Stimulated activated naive CD4-positive, alpha-beta T cell treated with Interleukin-2 at 50 U/mL for 16 hours (primary cell): ENCODE measurements around the gene UBL7.
"Not testable (repeated sequence)": the region's sequence is repeated elsewhere in the genome, so short reads cannot be mapped to it uniquely, and the experiment has no call there.

ENCODE experiments used
- DNase-seq: peaks from one replicate; lab custom pipeline; 2025; lab: John Stamatoyannopoulos, UW

UBL7 gene

GRCh38 chr15:74463634-74464033, 2.7 kb upstream of the UBL7 start:
- no peak for DNase-seq

DNA sequence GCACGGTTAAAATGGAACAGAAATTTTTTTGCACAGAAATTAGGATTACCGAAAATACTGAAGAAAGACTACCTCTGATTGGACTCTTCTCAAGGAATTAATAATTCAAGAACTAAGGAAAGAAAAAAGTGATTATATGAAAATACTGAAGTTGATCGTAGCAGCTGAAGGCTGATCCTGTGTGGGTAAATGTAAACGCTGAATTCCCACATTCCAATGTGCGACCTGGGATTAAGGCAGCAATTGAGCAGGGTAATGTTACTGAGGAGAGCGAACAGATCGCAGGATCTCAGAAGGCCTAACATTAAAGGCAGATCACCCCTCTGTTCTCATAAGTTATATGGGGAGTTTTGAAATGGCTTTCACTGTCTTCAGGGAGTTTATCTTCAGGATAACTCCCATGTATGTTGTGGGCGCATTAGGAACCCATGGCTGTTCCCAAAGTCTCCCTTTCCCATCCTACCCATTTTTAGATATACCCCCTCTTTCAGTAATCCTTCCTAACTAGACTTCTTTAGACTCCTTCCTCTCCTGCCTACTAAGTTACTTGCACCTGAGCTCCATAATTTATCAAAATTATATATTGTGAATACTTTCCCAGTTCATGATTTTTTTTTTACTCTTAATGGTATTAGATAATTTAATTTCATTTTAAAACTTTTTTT, 1.0 kb upstream of the UBL7 start:
- no peak for DNase-seq

- no peak for DNase-seq
Observed at GRCh38 chr15:74460298-74460697, 662 bp downstream of the UBL7 start.

DNA sequence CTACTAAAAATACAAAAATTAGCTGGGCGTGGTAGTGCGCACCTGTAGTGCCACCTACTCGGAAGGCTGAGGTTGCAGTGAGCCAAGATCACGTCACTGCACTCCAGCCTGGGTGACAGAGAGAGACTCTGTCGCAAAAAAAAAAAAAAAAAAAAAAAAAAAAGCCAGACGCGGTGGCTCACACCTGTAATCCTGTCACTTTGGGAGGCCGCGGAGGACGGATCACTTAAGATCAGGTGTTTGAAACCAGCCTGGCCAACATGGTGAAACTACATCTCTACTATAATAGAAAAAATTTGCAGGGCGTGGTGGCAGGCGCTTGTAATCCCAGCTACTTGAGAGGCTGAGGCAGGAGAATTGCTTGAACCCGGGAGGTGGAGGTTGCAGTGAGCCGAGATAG, 1.2 kb downstream of the UBL7 start:
- DNase-seq = not testable (repeated sequence)

- DNase-seq = no peak
Observed at GRCh38 chr15:74458473-74458872, 2.5 kb downstream of the UBL7 start.

DNA sequence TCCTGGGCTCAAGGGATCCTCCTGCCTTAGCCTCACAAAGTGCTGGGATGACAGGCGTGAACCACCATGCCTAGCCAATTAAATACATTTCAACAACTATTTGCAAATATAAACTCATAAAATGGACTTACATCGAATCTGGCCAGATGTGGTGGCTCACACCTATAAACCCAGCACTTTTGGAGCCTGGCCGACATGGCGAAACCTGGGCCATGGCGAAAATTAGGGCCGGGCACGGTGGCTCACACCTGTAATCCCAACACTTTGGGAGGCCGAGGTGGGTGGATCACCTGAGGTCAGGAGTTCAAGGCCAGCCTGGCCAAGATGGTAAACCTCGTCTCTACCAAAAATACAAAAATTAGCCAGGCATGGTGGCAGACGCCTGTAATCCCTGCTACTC, 3.9 kb downstream of the UBL7 start:
- DNase-seq = not testable (repeated sequence)

DNA sequence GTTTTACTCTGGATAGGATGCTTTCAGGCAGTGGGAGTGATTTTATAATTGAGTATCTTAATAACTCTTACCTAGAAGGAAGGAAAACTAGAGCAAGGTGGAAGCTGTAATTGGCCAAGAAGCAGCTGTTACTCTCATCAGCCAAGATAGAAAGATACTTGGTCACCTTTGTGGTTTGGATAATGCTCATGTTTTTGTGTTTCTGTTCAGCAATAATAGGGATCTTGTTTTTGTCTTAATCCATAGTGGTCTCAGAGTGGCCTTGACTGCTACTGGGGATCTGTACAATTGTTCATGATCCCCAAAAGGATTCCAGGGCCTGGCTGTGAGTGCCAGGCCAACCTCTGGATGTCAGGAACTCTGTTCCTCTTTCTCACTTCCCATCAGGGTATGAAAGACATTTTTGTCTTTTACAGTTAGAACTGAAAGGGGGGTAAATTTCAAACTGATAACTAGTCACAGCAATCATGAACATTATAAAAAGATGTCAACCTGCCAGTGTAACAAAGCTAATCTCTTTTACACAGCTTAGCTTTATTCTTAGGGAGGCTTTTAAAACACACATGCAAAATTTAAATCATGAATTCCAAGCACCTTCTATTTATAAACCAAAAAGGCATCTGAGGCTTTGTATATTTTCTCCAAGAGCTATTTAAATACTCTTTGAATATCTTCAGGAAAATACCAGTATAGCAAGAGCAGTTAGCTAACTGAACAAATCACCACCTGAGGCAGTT, 6.0 kb downstream of the UBL7 start:
- DNase-seq = no peak

- DNase-seq = no peak
Observed at GRCh38 chr15:74453925-74454763, 6.8 kb downstream of the UBL7 start.

DNA sequence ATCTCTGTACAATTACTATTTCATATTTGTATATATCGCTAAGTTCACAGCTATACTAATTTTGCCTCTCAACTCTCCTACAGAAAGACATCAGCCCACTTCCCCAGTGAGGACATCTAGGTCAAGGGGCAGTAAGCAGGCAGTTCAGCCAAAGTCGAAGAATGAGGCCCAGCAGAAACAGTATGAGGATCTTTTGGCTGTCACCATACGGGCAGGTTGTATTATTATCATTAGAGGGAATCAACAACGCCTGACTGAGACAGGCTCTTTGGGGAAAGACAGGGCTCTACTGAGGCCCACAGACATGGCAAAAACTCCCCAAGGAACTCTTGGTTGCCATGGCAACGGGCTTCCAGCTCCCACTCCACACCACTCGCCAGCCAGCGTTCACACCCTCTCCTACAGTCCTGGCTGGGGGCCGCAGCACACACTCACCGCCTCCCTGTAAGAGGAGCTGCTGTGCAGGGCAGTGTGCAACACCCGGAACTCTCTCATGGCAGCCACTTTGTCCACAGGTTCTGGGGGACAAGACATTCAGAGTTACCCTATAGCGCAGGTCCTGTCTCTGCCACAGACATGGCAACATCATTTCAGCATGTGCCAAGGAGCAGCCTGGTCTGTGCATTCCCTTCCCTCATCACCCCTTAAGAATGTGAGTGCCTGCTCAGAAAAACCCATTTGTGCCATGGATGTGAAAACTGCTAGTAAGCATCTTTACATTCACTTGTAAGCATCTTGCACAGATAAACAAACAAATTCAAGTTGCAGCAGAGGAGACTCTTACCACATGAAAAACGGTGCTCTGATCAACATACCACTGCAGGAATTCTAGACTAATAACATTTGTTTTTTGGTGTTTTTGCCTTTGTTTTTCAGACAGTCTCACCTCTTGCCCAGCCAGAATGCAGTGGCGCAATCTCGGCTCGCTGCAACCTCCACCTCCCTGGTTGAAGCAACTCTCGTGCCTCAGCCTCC, 8.8 kb downstream of the UBL7 start:
- no peak for DNase-seq

DNA sequence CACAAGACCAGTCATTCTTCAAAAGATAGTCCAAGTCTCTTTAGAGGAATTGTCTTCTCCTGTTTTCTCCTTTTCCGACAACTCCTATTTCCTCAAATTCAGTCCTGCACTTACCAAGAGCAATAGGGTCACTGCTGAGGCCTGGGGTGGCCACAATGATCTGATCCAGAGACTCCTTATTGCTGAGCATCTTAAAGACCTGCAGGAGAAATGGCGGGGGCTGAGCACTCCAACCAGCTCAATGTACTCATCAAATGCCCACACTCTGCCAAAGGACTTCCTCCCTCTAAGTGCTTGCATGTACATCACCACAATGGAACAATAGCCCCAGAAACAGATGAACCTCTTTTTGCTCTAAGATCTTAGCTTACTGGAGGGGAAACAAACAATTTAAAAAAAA, 9.6 kb downstream of the UBL7 start:
- DNase-seq = no peak

GRCh38 chr15:74449643-74450205, 11.2 kb downstream of the UBL7 start:
- no peak for DNase-seq

DNA sequence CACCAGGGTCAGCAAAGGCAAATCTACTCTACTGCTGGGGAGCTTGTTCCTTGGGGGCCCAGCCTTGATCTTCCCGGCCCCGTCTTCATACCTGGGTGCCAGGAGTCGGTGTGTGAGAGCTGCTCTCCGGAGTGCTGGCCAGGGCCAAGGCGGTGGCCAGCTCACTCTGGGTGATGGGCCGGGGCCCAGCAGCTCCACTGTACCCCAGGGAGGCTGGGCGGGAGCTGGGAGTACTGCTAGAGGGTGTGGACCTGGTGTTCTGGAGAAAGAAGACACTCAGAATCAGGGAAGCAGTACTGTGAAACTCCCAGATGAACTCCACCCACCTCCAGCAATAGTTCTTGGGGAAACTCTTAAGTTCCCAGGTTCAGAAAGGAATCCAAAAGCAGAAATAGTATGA, 11.9 kb downstream of the UBL7 start:
- no peak for DNase-seq

DNA sequence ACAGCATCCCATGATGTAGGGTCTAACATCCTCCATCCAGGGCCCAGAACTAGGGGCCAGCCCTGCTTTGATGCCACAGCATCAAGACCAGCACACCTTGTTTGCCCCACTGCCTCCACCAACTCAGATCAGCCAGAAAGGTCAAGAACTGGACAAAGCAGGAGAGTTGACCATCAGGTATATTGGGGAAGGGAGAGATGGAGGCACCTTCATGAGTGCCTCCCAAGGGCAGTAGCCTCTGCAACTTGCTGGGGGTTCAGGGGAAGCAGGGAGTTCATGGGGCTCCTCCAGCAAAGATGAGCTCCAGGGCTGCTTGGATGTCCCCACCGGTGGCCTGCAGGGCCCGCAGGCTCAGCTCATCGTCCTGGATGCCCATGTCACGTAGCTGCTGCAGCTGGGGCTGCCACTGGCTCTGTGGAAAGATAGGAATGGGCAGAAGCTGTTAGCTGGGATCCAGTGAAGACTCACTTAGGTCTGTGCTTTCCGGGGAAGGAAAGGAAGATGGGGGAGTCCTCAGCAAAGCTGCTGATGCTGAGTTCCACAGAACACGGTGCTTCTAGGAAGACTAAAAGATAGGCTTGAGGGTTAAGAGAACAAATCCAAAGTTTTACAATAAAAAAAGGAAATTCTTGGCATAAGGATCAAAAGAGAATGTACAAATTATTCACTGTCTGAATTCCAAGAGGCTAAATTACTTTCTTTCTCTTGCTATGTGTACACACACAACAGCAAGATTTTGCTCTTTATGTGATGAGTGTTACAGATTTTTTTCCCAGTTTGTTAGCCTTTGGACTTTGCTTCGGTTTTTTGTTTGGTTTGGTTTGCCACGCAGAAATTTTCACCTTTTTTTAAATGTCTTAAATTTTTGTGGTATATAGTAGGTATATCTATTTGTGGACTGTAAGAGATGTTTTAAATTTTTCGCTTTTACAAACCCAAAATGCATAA, 14.9 kb downstream of the UBL7 start:
- DNase-seq = no peak

DNA sequence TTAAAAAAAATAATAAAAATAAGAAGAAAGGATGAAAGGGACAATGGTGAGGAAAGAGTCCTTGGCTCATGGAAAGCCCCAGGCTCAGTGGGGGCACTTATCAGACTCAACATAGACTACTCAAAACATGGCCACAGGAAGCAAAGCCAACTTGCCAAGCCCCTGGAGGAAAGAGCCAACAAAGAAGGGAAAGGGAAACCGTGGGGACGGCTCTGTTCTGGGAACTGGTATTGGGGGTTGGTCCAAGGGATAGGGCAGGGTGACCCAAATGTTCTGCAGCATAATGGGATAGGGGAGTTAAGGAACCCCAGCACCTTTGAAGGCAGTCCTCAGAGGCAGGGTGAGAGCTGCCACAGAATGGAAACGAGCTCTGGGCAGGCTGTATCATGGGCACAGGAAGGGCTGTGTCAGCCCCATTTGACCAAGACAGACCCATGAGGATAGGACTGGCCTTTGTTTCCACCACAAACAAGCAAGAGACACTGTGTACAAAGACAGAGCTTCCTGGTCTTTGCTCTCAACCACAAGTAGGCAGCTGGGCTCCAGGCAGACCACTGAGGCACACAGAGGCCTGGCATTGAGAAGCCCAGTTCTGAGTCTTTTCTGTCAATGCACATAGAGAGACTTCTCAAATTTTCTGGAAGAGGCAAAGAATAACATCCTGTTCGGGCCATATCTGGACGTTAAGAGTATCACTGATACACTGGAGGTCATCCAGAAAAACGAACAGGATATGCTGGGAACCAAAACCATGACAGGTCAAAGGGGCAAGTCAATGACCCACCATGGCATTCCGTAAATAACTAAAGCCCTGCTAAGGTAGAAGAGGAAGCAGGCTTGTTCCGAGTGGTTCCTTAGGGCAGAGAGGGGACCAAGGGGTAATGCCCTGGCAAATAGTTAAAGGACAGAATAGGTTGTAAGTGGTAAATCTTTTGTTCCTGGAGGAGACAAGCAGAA, 16.6 kb downstream of the UBL7 start:
- DNase-seq = no peak

GRCh38 chr15:74443100-74443909, 17.7 kb downstream of the UBL7 start:
- DNase-seq = no peak

- DNase-seq = no peak
Observed at GRCh38 chr15:74442604-74443003, 18.4 kb downstream of the UBL7 start.

DNA sequence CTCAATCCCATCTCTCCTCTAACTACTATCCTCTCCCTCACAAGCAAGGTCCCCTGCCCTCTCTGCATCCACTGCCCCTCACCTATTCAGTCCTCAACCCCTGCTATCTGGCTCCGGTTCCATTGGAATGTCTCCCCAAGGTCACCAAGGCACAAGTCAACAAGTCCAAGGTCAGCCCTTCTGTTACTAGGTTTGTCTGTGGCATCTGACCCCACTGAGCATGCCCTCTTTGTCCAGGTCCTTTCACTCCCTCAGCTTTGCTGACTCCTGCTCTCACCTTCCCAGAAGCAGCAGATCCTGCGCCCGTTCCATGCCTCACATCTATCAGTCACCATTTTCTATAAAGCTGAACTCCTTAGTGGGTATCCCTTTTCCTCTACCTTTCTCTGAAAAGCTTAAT, 18.9 kb downstream of the UBL7 start:
- DNase-seq = no peak

- DNase-seq = no peak
Observed at GRCh38 chr15:74441248-74441941, 19.6 kb downstream of the UBL7 start.
